HCT116 (cell line): ENCODE data around the gene SPOP. TPM values are rescaled to one million over a fixed set of nuclear protein-coding genes. Genes with fewer than 3 reads are reported as not detected.
A peak's percentile ranks its signal among the peaks of the same experiment; 100 is the strongest.

Experiments
- ATAC-seq: fragments of 200-7000 bp; cut with Tn5 transposase; 2 replicates; pipeline ENCODE4 v1.9.1; 2020; ENCODE audit warnings: mild to moderate bottlenecking, moderate library complexity
- BruUV-seq: library from RNA; stranded (reverse); fragments of 400-500 nt; replicated peaks from 2 replicates; lab custom pipeline; 2021; lab: Mats Ljungman, UMichigan
- CTCF ChIA-PET: fragments of 300-600 bp; sonication (Branson Sonifier 250); formaldehyde crosslinking; loops from one replicate; lab custom pipeline; 2021; ENCODE audit warnings: antibody characterized with exemption; lab: Charles Lee
- POLR2A ChIA-PET: fragments of 300-600, 350-600 bp; sonication (Branson Sonifier 250); formaldehyde crosslinking; loops from one replicate; lab custom pipeline; 2021; ENCODE audit warnings: antibody characterized with exemption; lab: Charles Lee
- RAD21 ChIA-PET, 2 experiments: fragments of 300-600 bp; sonication (Branson Sonifier 250); formaldehyde crosslinking; loops; one replicate each; lab custom pipeline; 2023; ENCODE audit warnings: low total read pairs in 2 of 2; ENCODE audit not compliant: uncharacterized antibody in 2 of 2, unreplicated experiment in 2 of 2, low non-redundant PET in 1 of 2; lab: Charles Lee
- DNase-seq: peaks from one replicate; pipeline ENCODE4 v3.0.0-alpha.2; 2010; ENCODE audit warnings: low read depth, low spot score
- H2AFZ ChIP-seq: fragments of 200-600 bp; shearing (Covaris generic), sonication (generic); 2 replicates; pipeline ENCODE4 v1.6.1; 2017; ENCODE audit warnings: low read depth, mixed run types, mixed read lengths, antibody characterized with exemption, low read length; ENCODE audit not compliant: poor library complexity, severe bottlenecking
- H3K27ac ChIP-seq: 2 replicates; pipeline ENCODE4 v1.5.1; 2012; ENCODE audit warnings: low read depth, low read length
- H3K27me3 ChIP-seq: fragments of 200-600 bp; sonication (generic); 2 replicates; pipeline ENCODE4 v1.6.1; 2016; ENCODE audit warnings: mixed run types, low read length, mixed read lengths; ENCODE audit not compliant: insufficient read depth
- H3K36me3 ChIP-seq, 2 experiments: fragments of 200-500 bp in 1 of 2; fragments of 200-600 bp in 1 of 2; sonication (Bioruptor generic) in 1 of 2; sonication (generic) in 1 of 2; 2 replicates each; pipeline versions ENCODE4 v1.5.1 to v1.6.1; 2014 to 2016; ENCODE audit warnings: low read length in 2 of 2, inconsistent platforms in 1 of 2, mixed read lengths in 1 of 2, mixed run types in 1 of 2; ENCODE audit not compliant: insufficient read depth in 2 of 2, control insufficient read depth in 1 of 2
- H3K4me1 ChIP-seq, 2 experiments: fragments of 200-600 bp in 1 of 2; sonication (generic) in 1 of 2; 2 replicates each; pipeline versions ENCODE4 v1.5.1 to v1.6.1; 2012 to 2017; ENCODE audit warnings: low read length in 2 of 2, inconsistent platforms in 1 of 2, mild to moderate bottlenecking in 1 of 2, mixed read lengths in 1 of 2, mixed run types in 1 of 2, moderate library complexity in 1 of 2; ENCODE audit not compliant: insufficient read depth in 2 of 2, control insufficient read depth in 1 of 2
- H3K4me2 ChIP-seq: fragments of 200-600 bp; sonication (generic); 2 replicates; pipeline ENCODE4 v1.6.1; 2017; ENCODE audit warnings: mixed run types, low read length, mixed read lengths
- H3K4me3 ChIP-seq, 2 experiments: fragments of 200-600 bp in 1 of 2; sonication (generic) in 1 of 2; replicated peaks in 1 of 2; 2 replicates each; pipeline ENCODE4 v1.5.1; 2011 to 2016; ENCODE audit warnings: low read length in 2 of 2, control low read depth in 1 of 2, low read depth in 1 of 2, mild to moderate bottlenecking in 1 of 2, mixed read lengths in 1 of 2, mixed run types in 1 of 2
- H3K79me2 ChIP-seq: fragments of 200-600 bp; sonication (generic); 2 replicates; pipeline ENCODE4 v1.6.1; 2017; ENCODE audit warnings: mild to moderate bottlenecking, mixed run types, low read length, moderate library complexity, mixed read lengths; ENCODE audit not compliant: insufficient read depth
- H3K9ac ChIP-seq: fragments of 200-600 bp; sonication (generic); 2 replicates; pipeline ENCODE4 v1.6.1; 2016; ENCODE audit warnings: low read length, mixed read lengths
- H3K9me2 ChIP-seq: fragments of 200-600 bp; sonication (generic), shearing (Covaris generic); 2 replicates; pipeline ENCODE4 v1.6.1; 2017; ENCODE audit warnings: mixed run types, mild to moderate bottlenecking, moderate library complexity; ENCODE audit not compliant: insufficient read depth
- H3K9me3 ChIP-seq, 2 experiments: fragments of 200-500 bp in 1 of 2; fragments of 200-600 bp in 1 of 2; sonication (Bioruptor generic) in 1 of 2; sonication (generic) in 1 of 2; 2 replicates each; pipeline ENCODE4 v1.6.1; 2014 to 2017; ENCODE audit warnings: low read length in 2 of 2, mixed read lengths in 2 of 2, inconsistent platforms in 1 of 2, low read depth in 1 of 2, mild to moderate bottlenecking in 1 of 2, mixed run types in 1 of 2, moderate library complexity in 1 of 2; ENCODE audit not compliant: control insufficient read depth in 1 of 2, insufficient read depth in 1 of 2
- H4K20me1 ChIP-seq: fragments of 200-600 bp; sonication (generic), shearing (Covaris generic); 2 replicates; pipeline ENCODE4 v1.6.1; 2017; ENCODE audit warnings: mixed run types, mild to moderate bottlenecking, moderate library complexity; ENCODE audit not compliant: insufficient read depth
- ATF3 ChIP-seq: IDR thresholded peaks from 2 replicates; pipeline ENCODE4 v1.6.1; 2012
- CBX3 ChIP-seq: IDR thresholded peaks from 2 replicates; pipeline ENCODE4 v1.6.1; 2012; ENCODE audit warnings: low read depth
- CEBPB ChIP-seq: IDR thresholded peaks from 2 replicates; pipeline ENCODE4 v1.6.1; 2012; ENCODE audit warnings: low read depth
- CTCF ChIP-seq, 3 experiments: fragments of 200-600 bp in 1 of 3; sonication (generic) in 1 of 3; IDR thresholded peaks in 2 of 3; conservative IDR thresholded peaks in 1 of 3; 2 replicates each; pipeline ENCODE4 v1.5.1; 2012 to 2017; ENCODE audit warnings: low read depth in 2 of 3, low read length in 2 of 3, antibody characterized with exemption in 1 of 3, borderline replicate concordance in 1 of 3, control low read depth in 1 of 3, mild to moderate bottlenecking in 1 of 3, mixed read lengths in 1 of 3, mixed run types in 1 of 3, moderate library complexity in 1 of 3; ENCODE audit not compliant: insufficient read depth in 1 of 3
- EGR1 ChIP-seq: IDR thresholded peaks from 2 replicates; pipeline ENCODE4 v1.6.1; 2012; ENCODE audit warnings: low read depth
- ELF1 ChIP-seq: IDR thresholded peaks from 2 replicates; pipeline ENCODE4 v1.6.1; 2012; ENCODE audit warnings: low read depth, borderline replicate concordance
- EZH2 ChIP-seq: fragments of 200-600 bp; sonication (generic); IDR thresholded peaks from 2 replicates; pipeline ENCODE4 v1.6.1; 2017; ENCODE audit warnings: antibody characterized with exemption, mixed run types
- EZH2phosphoT487 ChIP-seq: fragments of 200-600 bp; IDR thresholded peaks from 2 replicates; pipeline ENCODE4 v1.6.1; 2018; ENCODE audit warnings: antibody characterized with exemption, borderline replicate concordance
- FOSL1 ChIP-seq: IDR thresholded peaks from 2 replicates; pipeline ENCODE4 v1.6.1; 2012; ENCODE audit warnings: low read depth
- JUND ChIP-seq: IDR thresholded peaks from 2 replicates; pipeline ENCODE4 v1.6.1; 2012
- POLR2A ChIP-seq: IDR thresholded peaks from 2 replicates; pipeline ENCODE4 v1.7.0; 2011; ENCODE audit warnings: borderline replicate concordance; ENCODE audit not compliant: insufficient read depth, insufficient read length; ENCODE audit errors: extremely low read depth
- POLR2AphosphoS5 ChIP-seq: IDR thresholded peaks from 2 replicates; pipeline ENCODE4 v1.6.1; 2011; ENCODE audit warnings: mild to moderate bottlenecking, low read depth, low read length, moderate library complexity
- RAD21 ChIP-seq: IDR thresholded peaks from 2 replicates; pipeline ENCODE4 v1.6.1; 2012; ENCODE audit warnings: low read depth, mild to moderate bottlenecking
- SIN3A ChIP-seq: IDR thresholded peaks from 2 replicates; pipeline ENCODE4 v1.6.1; 2012; ENCODE audit warnings: low read depth
- SP1 ChIP-seq: IDR thresholded peaks from 2 replicates; pipeline ENCODE4 v1.6.1; 2012; ENCODE audit warnings: low read depth
- SRF ChIP-seq: IDR thresholded peaks from 2 replicates; pipeline ENCODE4 v1.6.1; 2012; ENCODE audit warnings: low read depth
- TCF7L2 ChIP-seq: IDR thresholded peaks from 2 replicates; pipeline ENCODE4 v1.7.0; 2011; ENCODE audit warnings: borderline replicate concordance, inconsistent platforms; ENCODE audit not compliant: insufficient read depth, insufficient read length; ENCODE audit errors: extremely low read depth
- YY1 ChIP-seq: IDR thresholded peaks from 2 replicates; pipeline ENCODE4 v1.6.1; 2011; ENCODE audit warnings: low read length, low read depth, moderate library complexity, mild to moderate bottlenecking; ENCODE audit not compliant: insufficient replicate concordance; ENCODE audit errors: extremely low read depth
- ZFX ChIP-seq: fragments of 450-650 bp; IDR thresholded peaks from 2 replicates; pipeline ENCODE4 v1.6.1; 2017
- ZNF274 ChIP-seq: fragments of 200-500 bp; sonication (Bioruptor generic); IDR thresholded peaks from 2 replicates; pipeline ENCODE4 v1.6.1; 2014; ENCODE audit warnings: mild to moderate bottlenecking, low read depth, low read length, inconsistent platforms
- intact Hi-C: fragments of 100-400 bp; cut with micrococcal nuclease; formaldehyde crosslinking; loops from 2 replicates; pipeline ENCODE4 v1.10.0; 2022
- total RNA-seq: library from RNA; stranded (reverse); gene quantifications from one replicate; pipeline ENCODE4 v1.2.1, GENCODE V29; 2021; ENCODE audit not compliant: unreplicated experiment
- TF ChIP-seq, protein P1 (sequence below): IDR thresholded peaks from 2 replicates; pipeline ENCODE4 v1.6.1; 2012
- TF ChIP-seq, protein P2 (sequence below): IDR thresholded peaks from 2 replicates; pipeline ENCODE4 v1.6.1; 2012; ENCODE audit warnings: low read depth

Gene SPOP
- total RNA-seq, 1 experiment from 2014 or later = 85.1 TPM

- peaks cover 46% of the 10 kb centered on the region for H3K79me2 ChIP-seq
- ChIA-PET RAD21 (interaction anchor here (0.6 to 0.7 kb wide), 4 partner anchors 10 to 243 kb away, joined by 3 to 5 read pairs (median 4); no protein-coding TSS in a partner anchor), POLR2A (interaction anchor here (0.7 to 2.2 kb wide), 10 partner anchors 13 to 883 kb away, joined by 3 to 9 read pairs (median 5); partner anchors contain the start of genes FAM117A, NXPH3 and SLC35B1), CTCF (interaction anchor here (0.6 to 1.0 kb wide), 7 partner anchors 10 to 594 kb away, joined by 3 to 5 read pairs (median 4); partner anchors contain the start of genes PHB1 and SLC35B1)
- BruUV-seq = TSS peak; percentile 59
- no peaks in the 10 kb centered on the region for H3K9me2 ChIP-seq
- no peaks in the 10 kb centered on the region; a peak in 1 of 4 replicates for H3K36me3 ChIP-seq
- no peak overlapping the region for H2AFZ ChIP-seq
- H3K4me3 ChIP-seq = peak overlapping the region; percentile 66 to 84
- intact Hi-C loops = no loop called here
- peak overlapping the region; percentile 51 for H3K27ac ChIP-seq
- H4K20me1 ChIP-seq = no peaks in the 10 kb centered on the region; the same call in 1 of the 2 replicates
- H3K4me2 ChIP-seq = peak overlapping the region; percentile 84
- peak overlapping the region; percentile 74 for H3K9ac ChIP-seq
- peak; percentile 74 for ATAC-seq
- H3K27me3 ChIP-seq = no peaks in the 10 kb centered on the region
- DNase-seq = peak; percentile 90
- H3K9me3 ChIP-seq = no peaks in the 10 kb centered on the region
- H3K4me1 ChIP-seq = peaks cover 4 to 17% of the 10 kb centered on the region in 2 experiments; a peak in 3 of 4 replicates
- TF ChIP-seq ZFX (no peak), ZNF274 (no peak), SRF (no peak), ELF1 (no peak), EZH2phosphoT487 (no peak), JUND (no peak), POLR2AphosphoS5 (peak; percentile 84), FOSL1 (no peak), POLR2A (peak; percentile 78), CTCF (IDR thresholded peaks at IDR 0.05 in 2 of 3, conservative IDR thresholded peaks at IDR 0.05 in 1 of 3; ENCODE audit: borderline replicate concordance in 1 of 3, insufficient read depth in 1 of 3, low read depth in 2 of 3, low read length in 2 of 3) (no peak), CBX3 (no peak), SIN3A (peak; percentile 87), CEBPB (no peak), ATF3 (no peak), SP1 (no peak), RAD21 (no peak), EGR1 (no peak), TCF7L2 (no peak), YY1 (peak; percentile 37), EZH2 (no peak)
- TF ChIP-seq, protein P1, sequence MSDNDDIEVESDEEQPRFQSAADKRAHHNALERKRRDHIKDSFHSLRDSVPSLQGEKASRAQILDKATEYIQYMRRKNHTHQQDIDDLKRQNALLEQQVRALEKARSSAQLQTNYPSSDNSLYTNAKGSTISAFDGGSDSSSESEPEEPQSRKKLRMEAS = 0 out of 2 replicates have a peak, but pooled peaks have one; percentile 45
- TF ChIP-seq, protein P2, sequence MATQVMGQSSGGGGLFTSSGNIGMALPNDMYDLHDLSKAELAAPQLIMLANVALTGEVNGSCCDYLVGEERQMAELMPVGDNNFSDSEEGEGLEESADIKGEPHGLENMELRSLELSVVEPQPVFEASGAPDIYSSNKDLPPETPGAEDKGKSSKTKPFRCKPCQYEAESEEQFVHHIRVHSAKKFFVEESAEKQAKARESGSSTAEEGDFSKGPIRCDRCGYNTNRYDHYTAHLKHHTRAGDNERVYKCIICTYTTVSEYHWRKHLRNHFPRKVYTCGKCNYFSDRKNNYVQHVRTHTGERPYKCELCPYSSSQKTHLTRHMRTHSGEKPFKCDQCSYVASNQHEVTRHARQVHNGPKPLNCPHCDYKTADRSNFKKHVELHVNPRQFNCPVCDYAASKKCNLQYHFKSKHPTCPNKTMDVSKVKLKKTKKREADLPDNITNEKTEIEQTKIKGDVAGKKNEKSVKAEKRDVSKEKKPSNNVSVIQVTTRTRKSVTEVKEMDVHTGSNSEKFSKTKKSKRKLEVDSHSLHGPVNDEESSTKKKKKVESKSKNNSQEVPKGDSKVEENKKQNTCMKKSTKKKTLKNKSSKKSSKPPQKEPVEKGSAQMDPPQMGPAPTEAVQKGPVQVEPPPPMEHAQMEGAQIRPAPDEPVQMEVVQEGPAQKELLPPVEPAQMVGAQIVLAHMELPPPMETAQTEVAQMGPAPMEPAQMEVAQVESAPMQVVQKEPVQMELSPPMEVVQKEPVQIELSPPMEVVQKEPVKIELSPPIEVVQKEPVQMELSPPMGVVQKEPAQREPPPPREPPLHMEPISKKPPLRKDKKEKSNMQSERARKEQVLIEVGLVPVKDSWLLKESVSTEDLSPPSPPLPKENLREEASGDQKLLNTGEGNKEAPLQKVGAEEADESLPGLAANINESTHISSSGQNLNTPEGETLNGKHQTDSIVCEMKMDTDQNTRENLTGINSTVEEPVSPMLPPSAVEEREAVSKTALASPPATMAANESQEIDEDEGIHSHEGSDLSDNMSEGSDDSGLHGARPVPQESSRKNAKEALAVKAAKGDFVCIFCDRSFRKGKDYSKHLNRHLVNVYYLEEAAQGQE = no peak
Measured at GRCh38 chr17:49677134-49677932, 564 bp downstream of the SPOP start.
